Activated CD4-positive, alpha-beta T cell treated with anti-CD3 and anti-CD28 coated beads, Interleukin-2, amount 10 ng/mL, durations not matched to agents 24 days and 14 days (primary cell): ENCODE results near the gene UBA3. TPM values are rescaled to one million over a fixed set of nuclear protein-coding genes. Genes with fewer than 3 reads are reported as not detected.
A peak's percentile ranks its signal among the peaks of the same experiment; 100 is the strongest.

ENCODE experiments used
- DNase-seq: peaks from one replicate; pipeline ENCODE4 v3.0.0; 2022
- H3K27ac Mint-ChIP-seq: one replicate; pipeline ENCODE4 v1.8.0; 2022; ENCODE audit warnings: mild to moderate bottlenecking, mixed read lengths
- H3K27me3 Mint-ChIP-seq: one replicate; pipeline ENCODE4 v1.8.0; 2022; ENCODE audit warnings: mixed read lengths
- H3K36me3 Mint-ChIP-seq: one replicate; pipeline ENCODE4 v1.8.0; 2022; ENCODE audit warnings: low read depth, mild to moderate bottlenecking, mixed read lengths
- H3K4me1 Mint-ChIP-seq: one replicate; pipeline ENCODE4 v1.8.0; 2021; ENCODE audit warnings: mixed read lengths
- H3K4me3 Mint-ChIP-seq: one replicate; pipeline ENCODE4 v1.8.0; 2022; ENCODE audit warnings: mild to moderate bottlenecking, moderate library complexity, mixed read lengths
- H3K9me3 Mint-ChIP-seq: one replicate; pipeline ENCODE4 v1.8.0; 2021; ENCODE audit warnings: mixed read lengths
- intact Hi-C: fragments of 100-400 bp; cut with micrococcal nuclease; formaldehyde crosslinking; loops from one replicate; pipeline ENCODE4 v1.15.1; 2023
- total RNA-seq: library from RNA; stranded (reverse); gene quantifications from 2 replicates; pipeline ENCODE4 v1.2.3, GENCODE V29; 2022

The UBA3 gene
- total RNA-seq, 1 donor from 2014 or later, result 95.3 TPM

GRCh38 chr3:69079269-69080159 lies 651 bp downstream of the UBA3 start:
- Mint-ChIP-seq H3K9me3 (no peaks in the 10 kb centered on the region), H3K27me3 (no peaks in the 10 kb centered on the region), H3K4me3 (peak overlapping the region; percentile 90), H3K27ac (peak overlapping the region; percentile 76), H3K36me3 (peaks cover 23% of the 10 kb centered on the region), H3K4me1 (peaks cover 50% of the 10 kb centered on the region)
- intact Hi-C loops, result loop anchor here (1.0 to 5.0 kb wide), 6 partner anchors 15 to 1983 kb away; partner anchors contain the start of gene TMF1
- DNase-seq, result peak; percentile 77

DNA sequence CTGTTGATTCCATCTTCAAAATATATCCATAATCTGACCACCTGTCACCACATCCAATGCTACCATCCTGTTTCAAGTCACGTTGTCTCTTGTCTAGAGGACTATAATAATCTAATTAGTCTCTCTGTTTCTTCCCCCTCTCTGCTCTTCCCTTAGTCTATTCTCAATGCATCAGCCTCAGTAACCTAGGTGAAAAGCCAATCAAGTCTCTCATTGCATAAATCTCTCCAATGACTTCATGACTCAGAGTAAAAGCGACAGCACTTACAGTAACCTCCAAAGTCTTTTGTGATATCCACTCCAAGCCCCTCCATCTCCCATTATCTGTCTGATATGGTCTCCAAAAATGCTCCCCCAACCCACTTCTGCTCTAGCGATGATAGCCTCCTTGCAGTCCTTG lies 7.2 kb downstream of the UBA3 start:
- H3K36me3 Mint-ChIP-seq, result peaks cover 47% of the 10 kb centered on the region
- H3K9me3 Mint-ChIP-seq, result no peaks in the 10 kb centered on the region
- H3K27ac Mint-ChIP-seq, result no peak overlapping the region
- peaks cover 34% of the 10 kb centered on the region for H3K4me1 Mint-ChIP-seq
- no peak overlapping the region for H3K4me3 Mint-ChIP-seq
- intact Hi-C loops, result no loop called here
- no peaks in the 10 kb centered on the region for H3K27me3 Mint-ChIP-seq
- no peak for DNase-seq

GRCh38 chr3:69066121-69066520 lies 14.0 kb downstream of the UBA3 start:
- no peaks in the 10 kb centered on the region for H3K27me3 Mint-ChIP-seq
- H3K4me3 Mint-ChIP-seq, result peak overlapping the region; percentile 64
- peaks cover 38% of the 10 kb centered on the region for H3K4me1 Mint-ChIP-seq
- intact Hi-C loops, result no loop called here
- peak overlapping the region; percentile 74 for H3K27ac Mint-ChIP-seq
- H3K9me3 Mint-ChIP-seq, result peaks cover 3% of the 10 kb centered on the region
- H3K36me3 Mint-ChIP-seq, result peaks cover 41% of the 10 kb centered on the region
- DNase-seq, result no peak

DNA sequence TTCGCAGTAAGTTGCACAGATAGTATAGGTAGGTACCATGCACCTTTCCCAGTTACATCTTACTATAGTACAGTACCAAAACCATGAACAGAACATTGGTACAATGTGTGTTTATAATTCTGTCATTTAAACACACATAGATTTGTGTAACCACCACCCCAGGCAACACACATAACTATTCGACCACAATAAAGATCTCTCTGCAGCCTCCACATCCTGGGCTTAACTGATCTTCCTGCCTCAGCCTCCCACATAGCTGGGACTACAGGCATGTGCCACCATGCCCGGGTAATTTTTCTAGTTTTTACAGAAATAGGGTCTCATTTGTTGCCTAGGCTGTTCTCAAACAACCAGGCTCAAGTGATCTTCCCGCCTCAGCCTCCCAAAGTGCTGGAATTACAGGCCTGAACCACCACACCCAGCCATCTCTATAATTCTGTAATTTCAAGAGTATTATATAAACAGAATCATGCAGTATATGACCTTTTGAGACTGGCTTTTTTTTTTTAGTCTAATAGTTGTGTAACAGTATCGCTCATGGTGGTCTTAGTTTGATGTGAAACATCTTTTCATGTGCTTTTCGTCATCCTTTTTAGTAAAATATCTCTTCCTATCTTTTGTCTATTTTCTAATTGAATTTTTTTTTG lies 14.7 kb downstream of the UBA3 start:
- peaks cover 38% of the 10 kb centered on the region for H3K4me1 Mint-ChIP-seq
- H3K36me3 Mint-ChIP-seq, result peaks cover 41% of the 10 kb centered on the region
- H3K27me3 Mint-ChIP-seq, result no peaks in the 10 kb centered on the region
- peaks cover 3% of the 10 kb centered on the region for H3K9me3 Mint-ChIP-seq
- intact Hi-C loops, result loop anchor here (2.0 kb wide), 1 partner anchor 13 kb away; no protein-coding TSS in a partner anchor
- peak overlapping the region; percentile 74 for H3K27ac Mint-ChIP-seq
- DNase-seq, result peak; percentile 76
- H3K4me3 Mint-ChIP-seq, result peak overlapping the region; percentile 64

DNA sequence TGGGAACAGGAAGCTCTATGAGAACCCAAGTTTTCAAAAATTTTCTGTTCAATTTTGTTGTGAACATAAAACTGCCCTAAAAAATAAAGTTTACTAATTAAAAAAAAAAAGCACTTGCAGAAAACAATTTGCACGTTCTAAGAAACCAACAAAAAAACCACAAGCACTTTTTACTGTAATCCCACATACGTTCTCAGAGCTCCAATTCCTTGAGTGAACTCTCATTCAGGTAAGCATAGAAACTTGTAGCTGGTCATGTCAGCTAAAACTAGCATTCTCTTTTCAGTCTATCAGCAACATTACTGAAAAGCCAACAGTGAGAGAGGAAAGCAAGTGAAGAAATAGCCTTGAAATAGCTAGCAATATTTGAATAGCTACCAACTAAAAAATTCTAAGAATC lies 16.5 kb downstream of the UBA3 start:
- no peaks in the 10 kb centered on the region for H3K27me3 Mint-ChIP-seq
- peaks cover 11% of the 10 kb centered on the region for H3K9me3 Mint-ChIP-seq
- DNase-seq, result no peak
- H3K36me3 Mint-ChIP-seq, result peaks cover 55% of the 10 kb centered on the region
- H3K4me1 Mint-ChIP-seq, result peaks cover 49% of the 10 kb centered on the region
- intact Hi-C loops, result loop anchor here (2.0 kb wide), 1 partner anchor 15 kb away; no protein-coding TSS in a partner anchor
- peak overlapping the region; percentile 39 for H3K4me3 Mint-ChIP-seq
- peak overlapping the region; percentile 45 for H3K27ac Mint-ChIP-seq

DNA sequence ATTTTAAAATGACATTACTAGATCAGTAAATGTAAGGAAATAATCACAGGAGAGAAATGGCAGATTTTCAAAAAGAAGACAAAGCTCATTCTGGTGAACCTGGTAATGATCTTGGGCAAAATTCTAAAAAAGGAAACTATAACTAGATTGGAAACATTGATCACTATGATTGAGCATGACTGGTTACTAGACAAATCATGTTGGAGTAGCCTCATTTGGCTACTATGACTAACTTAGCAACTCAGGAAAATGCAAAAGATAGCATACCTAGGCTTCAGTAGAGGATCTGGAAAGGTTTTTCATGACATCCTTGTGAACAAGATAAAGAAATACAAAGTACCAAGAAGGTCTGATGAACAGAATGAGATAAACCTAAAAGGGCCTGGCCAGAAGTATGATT lies 20.5 kb downstream of the UBA3 start:
- Mint-ChIP-seq H3K4me3 (peak overlapping the region; percentile 48), H3K4me1 (peaks cover 42% of the 10 kb centered on the region)
- intact Hi-C loops, result no loop called here

GRCh38 chr3:69058947-69059224 lies 21.3 kb downstream of the UBA3 start:
- intact Hi-C loops, result no loop called here
- Mint-ChIP-seq H3K27ac (peak overlapping the region; percentile 89), H3K36me3 (peaks cover 62% of the 10 kb centered on the region), H3K27me3 (no peaks in the 10 kb centered on the region), H3K9me3 (peaks cover 11% of the 10 kb centered on the region), H3K4me1 (peaks cover 37% of the 10 kb centered on the region), H3K4me3 (peak overlapping the region; percentile 48)
- no peak for DNase-seq

More for the DNA sequence above, 20.5 kb downstream of the UBA3 start:
- no peak for DNase-seq
- peaks cover 66% of the 10 kb centered on the region for H3K36me3 Mint-ChIP-seq
- H3K27ac Mint-ChIP-seq, result peak overlapping the region; percentile 89
- no peaks in the 10 kb centered on the region for H3K27me3 Mint-ChIP-seq
- peaks cover 11% of the 10 kb centered on the region for H3K9me3 Mint-ChIP-seq

GRCh38 chr3:69058180-69058946 lies 21.8 kb downstream of the UBA3 start:
- H3K4me3 Mint-ChIP-seq, result peak overlapping the region; percentile 48
- H3K4me1 Mint-ChIP-seq, result peaks cover 34% of the 10 kb centered on the region
- intact Hi-C loops, result no loop called here
- H3K27ac Mint-ChIP-seq, result peak overlapping the region; percentile 89
- H3K9me3 Mint-ChIP-seq, result peaks cover 11% of the 10 kb centered on the region
- peaks cover 60% of the 10 kb centered on the region for H3K36me3 Mint-ChIP-seq
- DNase-seq, result peak; percentile 78
- no peaks in the 10 kb centered on the region for H3K27me3 Mint-ChIP-seq

- intact Hi-C loops, result loop anchor here (1.0 to 2.0 kb wide), 3 partner anchors 28 to 42 kb away; partner anchors contain the start of genes ARL6IP5 and UBA3
- peak overlapping the region; percentile 95 for H3K27ac Mint-ChIP-seq
- peak overlapping the region; percentile 95 for H3K4me3 Mint-ChIP-seq
- no peaks in the 10 kb centered on the region for H3K9me3 Mint-ChIP-seq
- H3K4me1 Mint-ChIP-seq, result peaks cover 35% of the 10 kb centered on the region
- DNase-seq, result no peak
- peaks cover 36% of the 10 kb centered on the region for H3K36me3 Mint-ChIP-seq
- H3K27me3 Mint-ChIP-seq, result no peaks in the 10 kb centered on the region
These were observed 27.7 kb downstream of the UBA3 start for GRCh38 chr3:69052472-69052898.

GRCh38 chr3:69051756-69052471 lies 28.3 kb downstream of the UBA3 start, which contains the start of gene TMF1:
Gene TMF1 (minus strand): TSS chr3:69052333. CDS start chr3:69052086, 247 bp downstream.
- H3K4me1 Mint-ChIP-seq, result peaks cover 35% of the 10 kb centered on the region
- no peaks in the 10 kb centered on the region for H3K9me3 Mint-ChIP-seq
- no peaks in the 10 kb centered on the region for H3K27me3 Mint-ChIP-seq
- peak within 1 kb of the TSS; percentile 95 for H3K4me3 Mint-ChIP-seq
- peak; percentile 99 for DNase-seq
- peak within 1 kb of the TSS; percentile 95 for H3K27ac Mint-ChIP-seq
- H3K36me3 Mint-ChIP-seq, result peaks cover 33% of the 10 kb centered on the region
- intact Hi-C loops, result loop anchor here (1.0 to 2.0 kb wide), 5 partner anchors 19 to 43 kb away; partner anchors contain the start of genes ARL6IP5, EOGT and UBA3

- Mint-ChIP-seq H3K4me1 (peaks cover 41% of the 10 kb centered on the region), H3K4me3 (peak overlapping the region; percentile 56), H3K27me3 (no peaks in the 10 kb centered on the region), H3K9me3 (no peaks in the 10 kb centered on the region), H3K36me3 (peaks cover 35% of the 10 kb centered on the region), H3K27ac (peak overlapping the region; percentile 42)
- intact Hi-C loops, result no loop called here
- peak; percentile 52 for DNase-seq
These were observed 31.2 kb downstream of the UBA3 start for GRCh38 chr3:69048990-69049389.

- no peak overlapping the region for H3K4me3 Mint-ChIP-seq
- peak overlapping the region; percentile 65 for H3K27ac Mint-ChIP-seq
- no peaks in the 10 kb centered on the region for H3K27me3 Mint-ChIP-seq
- peaks cover 49% of the 10 kb centered on the region for H3K36me3 Mint-ChIP-seq
- peaks cover 30% of the 10 kb centered on the region for H3K4me1 Mint-ChIP-seq
- intact Hi-C loops, result no loop called here
- no peak for DNase-seq
- H3K9me3 Mint-ChIP-seq, result no peaks in the 10 kb centered on the region
These were observed 35.6 kb downstream of the UBA3 start for GRCh38 chr3:69044608-69045007.

DNA sequence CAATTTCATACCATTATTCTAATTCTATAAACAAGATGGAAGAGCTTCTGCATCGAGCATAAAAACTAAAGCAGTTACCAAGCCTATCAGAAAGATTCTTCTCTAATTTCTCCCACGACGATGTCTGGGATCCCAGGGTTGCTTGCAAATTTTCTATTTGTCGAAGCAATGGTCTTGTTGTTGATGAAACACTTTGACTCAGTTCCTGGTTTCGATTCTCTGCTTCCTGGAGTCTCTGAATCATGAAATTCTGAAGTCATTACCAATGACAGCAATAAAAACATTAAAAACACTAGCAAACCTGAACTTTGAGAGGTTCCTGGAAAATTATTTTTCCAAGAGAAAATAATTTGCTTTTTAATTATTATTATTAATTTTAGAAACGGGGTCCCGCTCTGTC lies 46.7 kb downstream of the UBA3 start:
- intact Hi-C loops, result loop anchor here (1.0 to 10.0 kb wide), 3 partner anchors 18 to 161 kb away; no protein-coding TSS in a partner anchor
- H3K27me3 Mint-ChIP-seq, result no peaks in the 10 kb centered on the region
- peaks cover 63% of the 10 kb centered on the region for H3K36me3 Mint-ChIP-seq
- DNase-seq, result no peak
- H3K4me1 Mint-ChIP-seq, result peaks cover 20% of the 10 kb centered on the region
- H3K27ac Mint-ChIP-seq, result peak overlapping the region; percentile 82
- no peak overlapping the region for H3K4me3 Mint-ChIP-seq
- no peaks in the 10 kb centered on the region for H3K9me3 Mint-ChIP-seq
